ENCODE data around the gene BID.

BID gene

GRCh38 chr22:17803609-17804270, 29.5 kb upstream of the BID start:
- no peak for DNase-seq (ENCODE audit: low read depth in 2 of 2)

GRCh38 chr22:17802822-17803221, 28.6 kb upstream of the BID start:
- DNase-seq (ENCODE audit: low read depth in 2 of 2) = no peak

- DNase-seq (ENCODE audit: low read depth in 2 of 2) = no peak
Observed at GRCh38 chr22:17802411-17802810, 28.1 kb upstream of the BID start.

- no peak for DNase-seq (ENCODE audit: low read depth in 2 of 2)
Observed at GRCh38 chr22:17797721-17798559, 23.7 kb upstream of the BID start.

GRCh38 chr22:17796695-17797094, 22.4 kb upstream of the BID start:
- no peak for DNase-seq (ENCODE audit: low read depth in 2 of 2)

GRCh38 chr22:17795661-17796548, 21.6 kb upstream of the BID start:
- DNase-seq (ENCODE audit: low read depth in 2 of 2) = no peak

- DNase-seq (ENCODE audit: low read depth in 2 of 2) = no peak
Observed at GRCh38 chr22:17794726-17795542, 20.7 kb upstream of the BID start.

GRCh38 chr22:17792854-17793434, 18.7 kb upstream of the BID start:
- DNase-seq (ENCODE audit: low read depth in 2 of 2) = no peak

GRCh38 chr22:17792299-17792698, 18.0 kb upstream of the BID start:
- no peak for DNase-seq (ENCODE audit: low read depth in 2 of 2)

- DNase-seq (ENCODE audit: low read depth in 2 of 2) = no peak
Observed at GRCh38 chr22:17791196-17791595, 16.9 kb upstream of the BID start.

- DNase-seq (ENCODE audit: low read depth in 2 of 2) = no peak
Observed at GRCh38 chr22:17789379-17790200, 15.3 kb upstream of the BID start.

GRCh38 chr22:17788528-17789378, 14.5 kb upstream of the BID start:
- DNase-seq (ENCODE audit: low read depth in 2 of 2) = no peak

GRCh38 chr22:17787716-17788330, 13.6 kb upstream of the BID start:
- no peak for DNase-seq (ENCODE audit: low read depth in 2 of 2)

GRCh38 chr22:17787241-17787640, 13.0 kb upstream of the BID start:
- DNase-seq (ENCODE audit: low read depth in 2 of 2) = no peak

- no peak for DNase-seq (ENCODE audit: low read depth in 2 of 2)
Observed at GRCh38 chr22:17786435-17787161, 12.3 kb upstream of the BID start.

GRCh38 chr22:17785185-17786184, 11.2 kb upstream of the BID start:
- DNase-seq (ENCODE audit: low read depth in 2 of 2) = peak; percentile 64 to 66

- DNase-seq (ENCODE audit: low read depth in 2 of 2) = no peak
Observed at GRCh38 chr22:17784776-17785175, 10.5 kb upstream of the BID start.

Measured in stimulated activated CD4-positive, alpha-beta T cell treated with anti-CD3 and anti-CD28 coated beads, Interleukin-1b, Interleukin-23, amount 100 ng/mL, for 4 hours (primary cell).